ENCODE results near the gene PID1.

Gene PID1, protein sequence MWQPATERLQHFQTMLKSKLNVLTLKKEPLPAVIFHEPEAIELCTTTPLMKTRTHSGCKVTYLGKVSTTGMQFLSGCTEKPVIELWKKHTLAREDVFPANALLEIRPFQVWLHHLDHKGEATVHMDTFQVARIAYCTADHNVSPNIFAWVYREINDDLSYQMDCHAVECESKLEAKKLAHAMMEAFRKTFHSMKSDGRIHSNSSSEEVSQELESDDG

DNA sequence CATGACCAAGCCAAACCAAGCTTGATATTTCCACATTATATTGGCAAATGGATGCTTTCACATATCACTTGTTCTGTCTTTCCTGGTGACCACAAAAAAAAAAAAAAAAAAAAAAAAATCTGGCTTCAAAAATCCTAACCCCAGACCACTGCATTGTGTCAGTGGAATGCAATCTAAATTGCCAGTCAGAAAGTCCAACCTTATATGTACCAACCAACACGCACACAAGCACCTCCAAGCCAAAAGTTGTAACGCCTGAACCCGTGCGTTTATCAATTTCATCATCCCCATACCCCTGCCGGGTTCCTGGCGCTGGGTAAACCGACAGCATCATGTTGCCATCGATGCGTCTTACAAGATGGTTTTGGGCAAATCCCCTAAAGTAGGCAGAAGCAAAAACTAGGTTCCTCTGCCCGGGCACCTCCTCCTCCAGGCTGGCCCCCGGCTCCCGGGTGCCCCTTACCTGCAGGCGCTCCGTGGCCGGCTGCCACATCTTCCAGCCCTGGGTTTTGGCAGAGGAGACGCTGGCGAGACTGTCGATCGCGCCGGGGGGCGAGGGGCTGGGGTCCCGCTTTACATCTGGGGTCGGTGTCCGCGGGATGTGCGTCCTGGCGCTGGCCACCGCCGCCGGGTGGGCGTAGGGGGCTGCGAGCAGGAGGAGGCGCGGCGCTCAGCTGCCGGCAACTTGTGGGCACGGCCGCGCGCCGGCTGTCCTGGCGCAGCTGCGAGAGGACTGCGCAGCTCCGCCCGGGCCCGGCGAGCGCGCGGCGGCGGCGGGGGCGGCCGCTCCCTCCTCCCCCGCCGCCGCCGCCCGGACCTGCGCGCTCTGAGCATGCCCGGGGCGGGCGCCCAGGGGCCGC, at the start of gene PID1:
PID1 (minus strand) TSS at position 737 of the 860 bp plus-strand sequence; CDS start at position 493, 244 bp downstream.
- no peak for DNase-seq

DNA sequence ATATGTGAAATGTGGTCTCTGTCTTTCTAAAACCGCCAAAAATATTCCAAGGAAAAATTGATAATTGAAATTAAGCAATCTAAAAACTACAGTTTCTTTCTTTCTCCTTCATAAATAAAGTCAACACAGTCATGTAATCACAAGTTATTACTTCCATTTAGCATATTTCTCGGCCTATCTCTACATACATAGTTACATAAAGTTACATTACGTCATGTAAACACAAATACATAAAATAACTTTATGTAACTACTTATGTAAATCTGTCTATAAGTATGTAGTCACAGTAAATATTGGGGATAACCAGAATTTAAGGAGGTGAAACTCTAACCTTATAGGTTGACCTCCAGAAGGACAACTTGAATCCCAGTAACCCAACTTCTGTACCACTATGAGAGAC, 48.5 kb upstream of the PID1 start:
- no peak for DNase-seq

DNA sequence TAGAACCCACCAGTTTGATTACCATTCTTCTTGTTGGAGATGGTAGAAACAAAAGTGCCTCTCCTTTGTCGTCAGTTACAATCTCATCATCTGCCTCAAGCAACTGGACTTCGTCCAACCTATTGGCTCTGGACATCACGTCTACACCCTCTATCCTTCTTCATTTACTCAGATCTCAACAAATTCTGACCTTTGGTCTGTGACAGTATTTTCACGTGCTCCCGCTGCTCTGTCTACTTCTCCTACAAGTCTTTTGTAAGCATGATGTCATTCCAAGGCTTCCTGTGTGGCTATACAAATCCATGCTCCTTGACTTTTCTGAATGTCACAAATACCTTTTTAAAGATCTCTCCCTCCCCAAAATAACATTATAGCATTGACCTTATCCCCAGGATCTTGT, 43.0 kb upstream of the PID1 start:
- DNase-seq = no peak

DNA sequence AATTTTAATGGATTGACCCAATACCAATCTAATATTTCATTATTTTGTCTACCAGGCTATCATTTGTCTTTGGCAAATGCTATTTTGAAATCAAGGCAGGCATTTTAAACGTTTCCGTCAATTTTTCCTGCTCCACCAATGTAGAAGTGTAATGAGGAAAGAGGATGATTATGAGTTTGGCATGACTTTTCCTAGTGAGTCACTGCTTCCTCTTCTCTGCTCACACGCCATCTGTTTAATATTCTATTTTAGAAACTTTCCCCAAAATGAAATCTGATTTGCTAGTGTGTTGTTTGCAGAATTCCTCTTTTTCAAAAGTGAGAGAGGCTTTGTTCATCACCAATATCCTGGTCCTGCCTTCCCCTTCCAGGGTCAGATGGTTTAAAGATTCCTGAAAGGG, 42.5 kb upstream of the PID1 start:
- no peak for DNase-seq

DNA sequence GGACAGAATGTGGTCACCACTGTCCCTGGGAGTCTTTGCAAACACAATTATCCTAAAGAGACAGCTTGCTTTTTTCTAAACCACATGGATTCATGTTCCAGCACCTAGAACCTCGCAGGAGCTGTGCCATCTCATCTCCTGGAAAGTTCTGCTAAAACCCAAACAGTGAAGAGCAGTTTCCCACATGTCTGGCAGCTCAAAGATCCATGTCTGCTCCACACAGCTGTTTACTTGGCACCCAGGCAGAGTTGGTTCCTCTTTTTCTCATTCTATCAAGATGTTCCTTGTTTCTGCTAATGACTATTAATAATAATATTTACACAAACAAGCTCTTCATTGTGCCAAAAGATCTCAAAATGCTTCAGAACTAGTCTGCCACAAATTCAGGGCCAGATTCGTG, 30.1 kb upstream of the PID1 start:
- DNase-seq = no peak

DNA sequence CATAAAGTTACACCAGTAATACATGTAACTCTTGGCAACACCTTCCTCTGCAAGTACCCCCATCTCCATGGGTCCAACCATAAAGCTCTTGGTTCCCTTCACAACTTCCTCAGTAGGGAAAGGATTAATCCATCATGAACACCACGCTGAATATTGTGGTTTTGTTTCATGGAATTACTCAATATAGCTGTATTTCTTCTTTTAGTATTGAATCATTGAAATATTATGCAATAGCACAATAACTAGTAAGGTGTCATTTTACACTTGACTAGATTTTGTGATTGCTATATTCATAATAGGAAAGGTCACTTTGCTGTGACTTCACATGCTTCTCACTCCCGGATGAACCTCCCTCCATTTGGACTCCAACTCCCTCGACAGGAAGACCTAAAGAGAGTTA, 29.7 kb upstream of the PID1 start:
- DNase-seq = no peak

DNA sequence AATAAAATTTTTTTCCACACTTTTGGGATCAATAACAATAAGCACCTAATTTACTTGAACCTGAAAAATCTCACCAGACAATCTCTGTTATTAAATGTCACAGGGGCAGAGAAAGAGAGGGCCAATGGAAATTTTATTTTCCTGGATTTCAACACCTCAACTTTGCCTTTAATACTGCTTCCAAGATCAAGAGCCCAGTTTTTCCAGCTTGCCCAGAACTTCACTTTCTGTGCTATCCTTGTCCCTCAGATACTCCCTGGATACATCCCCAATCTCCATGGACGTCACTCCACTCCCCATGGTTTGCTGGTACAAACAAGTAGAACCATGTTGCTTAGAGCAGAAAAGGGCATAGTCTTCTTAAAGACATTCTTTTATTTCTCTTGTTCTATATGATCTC, 29.3 kb upstream of the PID1 start:
- DNase-seq = no peak

DNA sequence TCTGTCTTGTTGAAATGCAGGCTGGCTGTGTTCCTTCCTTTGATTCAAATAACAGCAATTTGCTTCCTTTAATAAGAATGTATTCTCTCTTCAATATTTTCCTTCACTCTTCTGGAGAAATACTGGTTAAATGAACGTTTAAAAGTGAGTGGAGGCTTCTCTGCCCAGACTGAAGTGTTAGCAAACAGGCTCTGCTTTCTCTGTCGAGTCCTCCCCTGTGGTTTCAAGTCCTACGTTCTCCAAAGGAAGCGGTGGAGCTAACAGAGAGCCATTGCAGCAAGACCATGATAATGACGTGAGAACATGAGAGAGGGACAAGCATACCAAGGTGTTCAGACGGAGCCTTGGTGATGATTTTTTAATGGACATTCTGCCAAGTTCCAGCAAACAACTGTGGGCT, 26.2 kb upstream of the PID1 start:
- DNase-seq = no peak

DNA sequence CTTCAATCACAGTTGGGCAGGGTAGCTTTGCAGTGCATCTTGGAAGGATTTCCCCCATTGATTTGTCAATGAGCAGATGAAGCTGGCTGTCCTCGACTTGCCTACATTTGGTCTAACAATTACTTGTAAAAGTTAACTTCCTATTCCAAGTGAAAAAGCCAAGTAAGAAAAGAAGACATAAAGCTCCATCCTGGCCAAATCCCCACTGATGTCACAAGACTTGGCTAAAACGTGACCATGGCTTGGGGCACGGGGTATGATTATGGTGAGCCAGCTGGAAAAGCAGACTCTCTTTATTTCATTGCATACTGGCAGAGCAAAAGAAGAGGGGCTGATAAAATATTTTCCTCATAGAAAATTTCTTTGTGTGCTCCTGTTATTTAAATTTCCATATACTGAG, 25.4 kb upstream of the PID1 start:
- DNase-seq = no peak

DNA sequence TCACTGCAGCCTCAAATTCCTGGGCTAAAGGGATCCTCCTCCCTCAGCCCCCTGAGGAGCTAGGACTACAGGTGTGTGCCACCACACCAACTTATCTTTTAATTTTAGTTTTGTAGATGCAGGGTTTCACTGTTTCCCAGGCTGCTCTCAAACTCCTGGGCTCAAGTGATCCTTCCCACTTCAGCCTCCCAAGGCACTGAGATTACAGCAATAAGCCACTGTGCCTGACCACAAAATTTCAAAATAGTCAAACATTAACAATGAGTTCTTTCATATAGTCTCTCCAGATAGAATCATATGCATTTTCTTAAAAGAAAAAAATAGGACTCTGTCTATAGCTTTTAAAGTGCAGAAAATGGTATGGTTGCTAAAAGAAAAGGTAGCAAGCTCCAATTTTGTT, 24.9 kb upstream of the PID1 start:
- DNase-seq = no peak

DNA sequence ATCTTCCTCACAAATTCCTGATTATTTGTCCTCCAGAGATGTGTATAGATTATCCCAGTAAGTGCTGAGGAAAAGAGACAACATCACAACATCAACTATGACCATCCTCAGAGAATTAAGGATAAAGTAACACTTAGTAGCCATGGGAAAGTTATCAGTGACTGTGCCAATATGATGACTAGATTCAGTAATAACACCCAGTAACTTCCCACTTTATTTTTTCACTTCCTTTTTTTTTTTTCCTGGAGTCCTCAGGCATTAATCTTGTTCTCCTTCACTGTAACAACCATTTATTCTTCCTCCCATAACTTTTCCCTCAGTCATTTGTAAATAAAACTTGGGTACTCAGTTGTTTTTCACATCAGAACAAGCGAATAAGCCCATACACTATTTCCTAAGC, 16.7 kb upstream of the PID1 start:
- no peak for DNase-seq

DNA sequence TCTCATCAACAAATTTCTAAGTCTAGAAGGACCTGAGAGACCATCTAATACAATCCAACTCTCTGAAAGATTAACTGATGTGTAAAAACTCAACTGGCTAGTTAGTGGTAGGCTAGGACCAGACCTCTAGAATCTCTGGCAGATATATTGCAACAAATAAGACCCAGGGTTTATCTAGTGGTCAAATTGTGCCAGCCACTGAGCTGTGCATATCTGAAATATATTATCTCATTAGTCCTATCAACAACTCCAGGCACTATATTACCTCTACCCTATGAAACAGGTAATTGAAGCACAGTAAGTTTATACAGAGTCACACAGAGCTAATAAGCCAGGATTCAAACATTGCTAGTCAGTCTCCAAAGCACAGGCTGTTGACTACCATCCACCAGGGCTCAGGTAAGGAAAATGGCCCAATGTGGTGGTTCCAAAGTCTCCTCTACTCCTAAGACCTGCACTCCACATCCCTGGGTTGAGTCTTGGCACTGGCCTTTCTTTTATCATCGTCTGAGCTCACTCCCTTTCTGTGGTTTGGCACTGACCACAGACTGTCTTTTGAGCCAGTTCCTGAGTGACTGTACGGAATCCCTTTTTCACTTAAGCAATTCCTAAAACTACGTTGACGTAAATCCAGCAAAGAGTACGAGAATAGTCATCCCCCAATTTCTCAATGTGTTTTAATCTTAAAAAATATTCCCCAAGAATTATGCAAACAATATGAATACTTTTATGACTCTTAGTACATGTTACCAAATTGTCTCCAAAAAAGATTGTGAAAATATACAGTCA, 11.9 kb upstream of the PID1 start:
- DNase-seq = no peak

DNA sequence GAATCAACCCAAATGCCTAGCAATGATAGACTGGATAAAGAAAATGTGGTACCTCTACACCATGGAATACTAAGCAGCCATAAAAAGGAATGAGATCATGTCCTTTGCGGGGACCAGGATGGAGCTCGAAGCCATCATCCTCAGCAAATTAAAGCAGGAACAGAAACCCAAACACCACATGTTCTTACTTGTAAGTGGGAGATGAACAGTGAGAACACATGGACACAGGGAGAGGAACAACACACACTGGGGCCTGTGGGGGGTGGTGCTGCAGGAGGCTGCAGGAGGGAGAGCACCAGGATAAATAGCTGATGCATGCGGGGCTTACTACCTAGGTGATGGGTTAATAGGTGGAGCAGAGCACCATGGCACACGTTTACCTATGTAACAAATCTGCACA, 8.4 kb upstream of the PID1 start:
- no peak for DNase-seq

DNA sequence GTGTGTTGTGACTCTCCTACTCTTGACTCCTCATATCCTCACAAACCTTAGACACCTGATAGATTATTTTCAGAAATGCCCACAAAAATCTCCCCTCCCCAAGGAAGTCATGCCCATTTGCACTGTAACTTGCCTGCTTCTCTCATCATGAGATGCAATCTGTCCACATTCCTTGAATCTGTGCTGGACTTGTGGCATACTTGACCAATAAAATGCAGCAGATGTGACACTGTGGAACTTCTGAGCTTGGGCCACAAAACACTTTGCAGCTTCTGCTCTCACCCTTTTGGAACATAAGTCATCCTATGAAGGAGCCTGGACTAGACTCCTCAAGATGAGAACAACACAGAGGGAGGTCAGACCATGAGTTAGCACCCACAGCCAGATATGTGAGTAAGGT, 4.4 kb upstream of the PID1 start:
- no peak for DNase-seq

DNA sequence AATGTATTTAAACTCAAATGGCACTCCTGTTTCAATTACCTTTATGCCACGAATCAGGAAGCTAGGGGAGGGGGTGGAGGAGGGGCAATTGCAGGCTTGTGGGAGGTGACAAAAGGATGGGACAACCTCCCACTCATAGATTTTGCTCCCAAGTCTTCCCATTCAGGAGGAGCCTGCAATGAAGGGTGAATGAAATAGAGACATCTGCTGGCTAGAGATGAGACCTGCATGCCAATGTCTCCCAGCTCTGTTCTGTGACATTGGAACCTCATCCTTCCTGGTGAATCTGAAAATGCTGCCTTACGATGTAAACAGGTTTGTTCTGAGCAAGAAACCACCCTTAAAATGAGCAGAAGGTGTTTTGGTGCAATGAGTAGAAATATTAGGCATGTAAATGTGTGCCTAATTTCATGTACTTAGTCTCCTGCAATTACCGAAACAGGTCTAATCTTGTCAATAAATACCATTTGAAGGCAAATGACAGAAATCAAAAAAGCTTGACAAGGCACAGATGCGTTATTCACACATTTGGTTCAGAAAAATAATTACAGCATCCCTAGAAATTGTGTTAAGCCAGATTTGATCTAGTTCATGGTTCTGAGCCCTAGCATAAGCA, 2.7 kb upstream of the PID1 start:
- DNase-seq = no peak

DNA sequence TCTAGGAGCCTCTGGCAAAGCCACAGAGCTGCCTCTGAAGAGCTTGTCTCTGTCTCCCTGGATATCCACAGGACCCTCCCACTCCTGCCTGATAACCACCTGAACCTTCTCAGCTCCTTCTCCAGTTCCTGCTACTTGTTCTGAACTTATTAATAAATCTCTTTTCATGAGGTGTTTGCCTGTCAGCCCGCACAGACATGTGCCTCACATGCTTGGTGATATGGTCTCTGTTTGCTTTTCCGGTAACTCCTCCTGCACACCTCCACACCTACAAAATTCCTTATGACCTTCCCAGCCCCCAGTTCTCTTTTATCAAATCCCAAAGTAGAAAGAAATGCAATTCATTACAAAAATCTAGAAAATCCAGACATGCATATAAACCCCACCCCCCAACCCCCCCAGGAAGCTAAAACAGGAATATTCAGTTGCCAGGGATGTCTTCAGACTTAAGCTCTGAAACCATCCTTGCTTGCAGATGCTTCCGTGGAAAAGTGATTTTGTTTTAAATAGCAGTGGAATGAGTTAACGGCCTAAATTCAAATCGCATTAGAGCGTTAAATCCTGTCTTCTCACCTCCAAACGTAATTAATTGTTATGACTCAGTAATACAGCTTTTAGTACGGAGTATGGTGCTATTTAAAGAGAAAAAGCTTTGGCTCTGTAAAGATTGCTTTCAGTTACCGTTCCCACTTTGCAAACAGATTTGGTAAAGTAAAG, 2.1 kb upstream of the PID1 start:
- DNase-seq = no peak

DNA sequence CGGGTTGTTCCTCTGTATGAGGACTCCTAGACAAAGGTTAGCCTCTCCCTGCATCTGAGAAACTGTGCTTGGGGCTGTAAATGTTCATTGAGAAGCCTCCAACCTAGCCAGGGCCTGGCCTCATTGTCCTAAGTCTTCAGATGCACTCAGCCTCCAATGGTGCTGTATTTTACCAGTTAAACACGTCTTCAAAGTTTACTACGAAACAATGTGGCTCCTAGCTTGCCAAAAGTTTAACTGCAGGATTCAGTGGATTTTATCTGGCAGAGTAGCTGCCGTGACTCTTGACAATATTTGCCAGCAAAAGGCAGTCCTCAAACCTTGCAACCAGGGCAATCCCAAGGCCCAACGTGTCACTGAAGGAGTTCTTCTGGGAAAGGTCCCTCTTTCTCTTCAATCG, 1.1 kb downstream of the PID1 start:
- no peak for DNase-seq

DNA sequence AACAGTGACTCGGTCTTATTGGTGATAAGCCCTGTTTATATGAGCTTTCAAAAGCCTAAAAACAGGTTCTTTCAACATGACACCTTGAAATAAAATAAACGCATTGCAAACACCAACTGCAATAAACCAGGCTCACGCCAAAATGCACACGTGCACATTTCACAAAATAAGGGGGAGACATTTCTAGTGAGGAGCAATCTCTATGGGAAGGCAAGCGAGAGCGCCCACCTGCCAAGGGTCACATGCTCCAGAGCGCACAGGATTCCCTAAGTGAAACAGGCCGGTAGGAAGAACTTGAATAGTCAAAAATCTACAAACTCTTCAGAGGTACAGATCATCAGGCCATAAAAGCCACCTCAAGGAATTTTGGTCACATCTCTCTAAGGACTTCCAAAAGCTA, 1.9 kb downstream of the PID1 start:
- no peak for DNase-seq

DNA sequence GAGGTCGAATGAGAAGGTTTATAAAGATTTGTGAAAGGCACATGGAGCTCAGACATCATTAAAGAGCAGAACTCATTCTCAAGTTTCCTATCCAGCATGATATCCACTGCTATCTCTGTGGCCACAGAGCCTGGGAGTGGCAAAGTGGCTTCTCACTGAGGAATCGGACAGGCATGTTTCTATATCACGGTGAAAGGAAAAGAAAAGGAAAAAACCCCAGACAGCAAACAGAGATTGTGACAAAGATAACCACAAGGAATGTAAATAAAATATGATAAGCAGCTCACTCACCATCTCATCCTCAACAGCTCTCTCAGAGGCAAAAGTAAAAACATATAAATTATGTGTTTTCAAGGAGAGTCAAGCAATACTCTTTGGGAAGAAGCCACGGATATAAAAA, 2.5 kb downstream of the PID1 start:
- DNase-seq = no peak

DNA sequence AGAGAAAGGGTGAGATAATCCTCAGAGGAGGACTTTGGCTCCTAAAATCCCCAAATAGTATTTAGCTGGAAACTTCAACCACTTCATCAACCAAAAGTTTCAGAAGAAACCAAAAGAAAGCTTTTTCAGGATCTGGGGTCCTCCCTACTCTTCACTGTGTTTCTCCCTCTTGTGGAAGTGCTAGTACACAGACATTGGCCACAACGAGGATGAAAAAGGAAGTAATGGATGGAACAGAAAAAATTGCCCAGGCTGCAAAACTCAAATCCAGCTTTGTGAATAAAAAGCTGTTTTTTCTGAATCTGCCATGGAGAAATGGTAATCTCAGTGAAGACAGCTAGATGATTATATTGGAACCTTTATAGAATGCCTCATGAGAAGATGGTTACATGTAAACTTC, 4.0 kb downstream of the PID1 start:
- DNase-seq = no peak

DNA sequence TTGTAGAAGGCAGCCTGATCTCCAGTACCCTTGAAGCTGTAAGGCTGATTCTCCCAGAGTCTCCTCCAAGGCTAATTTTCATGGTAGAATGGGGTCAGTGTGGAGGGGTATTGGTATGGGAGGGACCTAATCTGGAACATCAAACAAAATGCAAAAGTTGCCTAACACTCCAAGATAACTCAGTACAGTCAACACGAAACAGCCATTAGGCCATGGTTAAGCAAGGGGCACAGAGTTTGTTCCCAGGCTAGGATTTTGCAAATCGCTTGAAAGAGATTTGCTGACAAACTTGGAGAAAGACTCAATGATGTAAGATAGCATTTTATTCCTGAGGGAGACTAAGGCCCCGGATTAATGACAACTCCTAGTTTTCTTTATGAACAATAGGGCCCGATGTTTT, 5.4 kb downstream of the PID1 start:
- no peak for DNase-seq

DNA sequence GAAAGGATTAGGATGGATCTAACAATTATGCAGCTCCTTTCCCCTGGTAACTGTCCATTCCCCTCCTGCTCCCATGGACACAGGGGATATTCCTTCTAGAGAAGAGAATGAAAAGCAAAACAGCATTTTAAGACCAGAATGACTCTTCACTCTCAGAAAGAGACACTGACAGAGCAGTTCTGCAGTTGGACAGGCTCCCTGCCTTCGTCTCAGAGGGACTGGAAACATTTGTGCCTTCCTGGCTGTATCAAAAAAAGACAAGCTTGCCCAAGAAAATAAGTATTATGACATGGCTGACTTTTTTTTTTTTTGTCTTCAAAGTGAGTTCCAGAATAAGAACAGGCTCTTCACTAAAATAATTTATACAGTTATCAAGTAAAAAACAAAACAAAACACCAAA, 9.5 kb downstream of the PID1 start:
- no peak for DNase-seq

DNA sequence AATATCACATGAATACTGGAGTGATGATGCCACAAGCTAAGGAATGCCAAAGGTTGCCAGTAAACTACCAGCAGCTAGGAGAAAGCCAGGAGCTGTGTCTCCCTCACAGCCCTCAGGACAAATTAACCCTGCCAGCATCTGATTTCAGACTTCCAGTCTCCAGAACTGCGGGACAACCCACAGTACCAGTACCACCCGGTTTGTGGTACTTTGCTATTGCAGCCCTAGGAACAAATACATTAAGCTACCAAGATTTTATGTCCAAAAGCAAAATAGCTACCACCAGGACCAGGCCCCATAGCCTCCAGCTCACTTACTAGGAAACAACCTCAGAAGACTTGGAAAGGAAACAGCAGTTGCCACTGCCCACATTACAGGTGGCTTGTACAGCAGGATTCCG, 10.0 kb downstream of the PID1 start:
- no peak for DNase-seq

Data from stimulated activated CD4-positive, alpha-beta T cell treated with anti-CD3 and anti-CD28 coated beads, Interleukin-2, amount 100 ng/mL, for 24 hours (primary cell).